Stimulated activated CD4-positive, alpha-beta T cell treated with anti-CD3 and anti-CD28 coated beads, Interleukin-4, amount 100 ng/mL, for 24 hours (primary cell): Measurements from ENCODE around the gene RFLNA.

ENCODE experiments used
- DNase-seq: peaks from one replicate; pipeline ENCODE4 v3.0.0-alpha.2; 2020

RFLNA gene

DNA sequence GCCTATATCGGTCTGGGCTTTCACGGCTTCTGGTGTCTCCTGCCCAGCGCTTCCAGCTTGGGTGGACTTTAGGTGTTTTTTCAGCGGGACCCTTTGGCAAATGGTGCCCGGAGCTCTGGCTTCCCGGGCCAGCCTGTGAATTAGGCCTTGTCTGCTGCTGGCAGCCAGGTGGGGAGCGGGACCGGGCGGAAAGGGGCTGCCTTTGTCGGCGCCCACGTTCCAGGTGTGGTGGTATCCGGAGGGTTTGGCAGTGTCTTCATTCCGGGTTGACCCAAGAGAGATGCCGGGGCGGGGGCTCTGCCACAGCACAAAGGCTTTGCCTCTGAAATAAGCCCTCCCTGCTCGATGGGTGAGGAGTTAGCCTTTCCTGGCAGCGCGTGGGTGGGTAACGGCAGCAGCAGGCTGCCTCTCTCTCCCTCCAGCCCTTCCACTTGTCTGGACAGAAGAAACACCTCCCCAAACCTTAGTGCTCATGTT, 9.5 kb downstream of the RFLNA start:
- no peak for DNase-seq

DNA sequence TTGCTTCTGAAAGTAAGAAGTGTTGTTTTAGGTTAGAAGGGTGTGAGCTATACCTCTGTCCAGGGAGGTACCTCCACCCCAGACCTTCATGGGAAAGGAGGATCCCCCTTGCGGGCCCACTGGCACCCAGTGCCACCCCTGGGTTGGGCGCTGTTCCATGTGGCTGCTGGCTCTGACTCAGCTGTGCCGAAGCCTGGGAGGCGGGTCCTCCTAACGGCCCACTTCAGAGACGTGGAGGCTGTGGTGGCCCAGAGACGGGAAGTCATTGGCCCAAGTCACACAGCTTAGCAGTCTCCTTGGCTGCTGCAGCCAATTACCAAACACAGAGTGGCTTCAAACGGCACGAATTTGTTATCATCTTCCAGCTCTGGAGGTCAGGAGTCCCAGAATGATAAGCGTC, 10.2 kb downstream of the RFLNA start:
- DNase-seq = no peak

DNA sequence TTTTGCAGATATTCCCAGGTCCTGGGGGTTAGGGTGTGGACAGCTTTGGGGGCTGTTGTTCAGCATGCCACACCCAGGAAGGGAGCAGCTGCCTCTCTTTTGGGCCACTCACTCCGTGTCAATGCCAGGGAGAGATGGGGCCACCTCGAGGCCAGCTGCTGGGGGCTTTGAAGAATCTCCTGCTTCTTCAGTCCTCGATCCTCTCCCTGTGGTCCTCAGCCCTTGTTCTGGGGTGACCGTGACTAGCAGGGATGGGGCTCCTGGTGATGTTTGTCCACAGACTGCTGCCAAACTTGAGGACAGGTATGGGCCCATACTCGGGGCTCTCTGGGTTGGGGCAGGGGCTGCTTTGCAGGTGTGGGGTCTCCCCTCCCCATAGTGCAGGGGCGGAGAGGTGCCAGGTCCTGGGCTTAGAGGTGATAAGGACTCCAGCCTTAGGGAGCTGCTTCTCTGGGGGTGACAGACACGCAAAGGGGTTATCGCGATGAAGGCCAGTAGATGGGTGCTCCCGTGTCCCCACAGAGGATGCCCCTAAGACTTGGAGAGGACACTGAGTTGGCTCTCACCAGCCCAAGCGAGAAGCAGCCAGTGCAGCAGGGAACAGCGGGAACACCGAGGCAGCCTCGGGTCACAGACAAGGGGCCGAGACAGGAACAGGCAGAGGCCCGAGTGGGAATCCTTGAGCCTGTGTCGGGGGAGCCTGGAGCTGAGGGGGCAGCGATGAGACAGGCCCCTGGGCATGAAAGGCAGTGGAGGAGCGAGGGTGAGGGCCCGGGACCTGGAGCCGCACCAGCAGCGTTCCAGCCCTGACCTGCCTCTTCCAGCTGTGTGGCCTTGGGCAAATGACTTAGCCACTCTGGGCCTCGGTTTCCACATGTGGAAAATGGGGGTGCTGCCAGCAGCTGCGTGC, 11.1 kb downstream of the RFLNA start:
- no peak for DNase-seq

- DNase-seq = no peak
Observed at GRCh38 chr12:124306686-124307555, 12.0 kb downstream of the RFLNA start.

DNA sequence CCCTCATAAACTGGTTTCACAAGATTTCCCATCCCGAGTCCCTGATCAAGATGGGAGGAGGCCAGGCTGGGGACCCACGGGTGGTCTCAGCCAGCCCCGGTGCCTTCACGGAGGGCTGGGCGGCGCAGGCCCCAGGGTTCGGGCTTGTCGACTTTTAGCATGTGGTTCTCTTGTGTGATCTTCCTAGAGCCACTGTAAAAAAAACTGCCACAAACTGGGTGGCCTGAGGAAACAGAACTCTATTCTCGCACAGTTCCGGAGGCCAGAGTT, 12.6 kb downstream of the RFLNA start:
- no peak for DNase-seq

GRCh38 chr12:124308741-124309140, 13.8 kb downstream of the RFLNA start:
- DNase-seq = no peak

DNA sequence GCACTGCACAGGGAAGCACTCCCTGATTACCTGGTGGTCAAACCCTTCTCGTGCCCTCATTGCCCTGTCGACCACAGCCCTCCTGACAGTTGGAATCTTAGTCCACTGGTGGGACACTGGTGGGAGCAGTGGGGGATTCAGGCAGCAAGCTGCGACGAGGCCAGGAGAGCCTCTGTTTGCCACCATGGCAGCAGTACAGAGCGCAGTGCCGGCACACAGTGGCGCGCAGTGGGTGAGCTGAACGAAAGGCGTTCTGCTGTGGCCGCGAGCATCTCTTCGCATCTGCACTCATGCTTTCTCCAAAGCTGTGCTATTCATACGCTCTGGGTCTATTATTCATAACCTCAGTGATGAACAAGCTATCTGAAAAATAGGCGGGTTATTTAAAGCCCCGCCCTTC, 14.3 kb downstream of the RFLNA start:
- DNase-seq = no peak

GRCh38 chr12:124309744-124310143, 14.9 kb downstream of the RFLNA start:
- DNase-seq = no peak

GRCh38 chr12:124310178-124310577, 15.3 kb downstream of the RFLNA start:
- DNase-seq = no peak

DNA sequence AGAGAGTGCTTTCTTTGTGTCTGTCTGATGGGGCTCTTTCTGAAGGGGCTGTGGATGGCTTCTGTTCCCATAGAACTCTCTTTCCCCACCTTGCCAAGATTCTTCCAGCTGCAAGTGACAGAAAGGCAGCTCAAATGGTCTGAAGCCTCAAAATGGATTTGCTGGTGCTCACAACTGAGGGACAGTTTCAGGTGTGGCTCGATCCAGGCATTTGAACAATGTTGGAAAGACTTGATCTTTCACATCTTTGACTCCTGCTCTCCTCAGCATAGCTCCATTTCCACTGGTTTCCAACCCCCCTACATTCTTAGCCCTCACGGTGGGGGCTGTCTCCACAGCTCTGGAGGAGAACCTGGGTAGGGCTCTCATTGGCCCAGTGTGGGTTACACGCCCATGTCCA, 15.9 kb downstream of the RFLNA start:
- no peak for DNase-seq

DNA sequence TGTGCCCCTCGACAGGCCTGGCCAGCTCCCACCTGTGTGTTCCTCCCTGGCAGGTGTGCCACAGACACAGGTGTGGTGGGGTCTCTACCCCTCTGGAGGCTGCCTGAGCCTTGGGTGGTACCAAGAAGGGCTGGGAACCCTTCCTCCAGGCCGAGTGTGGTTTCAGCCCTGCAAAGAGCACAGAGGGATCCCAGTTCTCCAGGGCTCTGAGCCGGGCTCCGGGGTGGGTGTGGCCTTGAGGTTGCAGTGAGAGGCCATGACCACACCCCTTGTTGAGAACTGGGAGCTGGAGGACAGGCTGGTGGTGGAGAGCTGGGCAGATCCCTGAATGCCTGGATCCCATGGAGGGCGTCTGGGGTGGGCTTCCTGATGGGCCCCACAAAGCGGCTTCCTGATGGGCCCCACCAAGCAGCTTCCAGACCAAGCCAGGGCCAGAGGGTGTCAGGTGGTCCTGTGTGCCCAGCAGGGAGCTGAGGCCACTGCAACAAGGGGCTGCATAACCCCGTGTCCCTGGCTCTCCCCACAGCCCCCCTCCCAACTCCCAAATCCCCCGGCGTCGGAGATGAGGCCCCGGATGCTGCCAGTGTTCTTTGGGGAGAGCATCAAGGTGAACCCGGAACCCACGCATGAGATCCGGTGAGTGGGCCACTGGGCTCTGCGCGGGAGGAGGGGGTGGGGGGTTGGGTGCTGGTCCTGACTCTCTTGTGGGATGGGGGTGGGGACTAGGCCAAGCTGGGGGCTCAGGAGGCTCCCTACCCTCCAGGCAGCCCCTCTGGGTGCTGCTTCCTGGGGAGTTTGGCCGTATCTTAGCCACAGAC, 16.6 kb downstream of the RFLNA start:
- no peak for DNase-seq

DNA sequence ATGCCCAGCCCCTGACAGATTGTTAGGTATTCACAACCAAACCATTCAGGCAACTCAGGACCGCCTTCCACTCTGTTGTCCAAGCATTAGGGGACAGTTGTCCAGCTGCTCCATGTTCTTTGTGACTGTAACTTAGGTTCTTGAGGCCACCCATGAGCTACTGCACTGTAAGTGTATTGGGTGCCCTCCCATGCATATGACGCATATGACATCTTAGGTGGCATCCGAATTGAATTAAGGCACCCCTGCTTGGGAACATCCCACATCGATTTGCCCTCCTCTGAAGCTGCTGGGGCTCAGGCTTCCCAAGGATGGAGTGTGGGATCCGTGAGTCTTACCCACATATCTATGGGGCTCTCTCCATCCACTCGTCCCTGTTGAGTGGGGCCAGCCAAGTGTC, 17.7 kb downstream of the RFLNA start:
- no peak for DNase-seq

DNA sequence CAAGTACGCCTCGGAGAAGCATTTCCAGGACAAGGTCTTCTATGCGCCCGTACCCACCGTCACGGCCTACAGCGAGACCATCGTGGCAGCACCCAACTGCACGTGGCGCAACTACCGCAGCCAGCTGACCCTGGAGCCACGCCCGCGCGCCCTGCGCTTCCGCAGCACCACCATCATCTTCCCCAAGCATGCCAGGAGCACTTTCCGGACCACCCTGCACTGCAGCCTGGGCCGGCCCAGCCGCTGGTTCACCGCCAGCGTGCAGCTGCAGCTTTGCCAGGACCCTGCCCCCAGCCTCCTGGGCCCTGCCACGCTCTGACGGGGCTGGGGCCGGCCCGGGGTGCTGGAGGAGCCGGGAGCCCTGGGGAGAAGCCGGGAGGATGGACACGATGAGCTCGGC, 19.3 kb downstream of the RFLNA start:
- DNase-seq = no peak

GRCh38 chr12:124314766-124315165, 19.9 kb downstream of the RFLNA start:
- no peak for DNase-seq

- DNase-seq = no peak
Observed at GRCh38 chr12:124315372-124316044, 20.6 kb downstream of the RFLNA start.

GRCh38 chr12:124316257-124316900, 21.5 kb downstream of the RFLNA start:
- no peak for DNase-seq

- no peak for DNase-seq
Observed at GRCh38 chr12:124317400-124317799, 22.5 kb downstream of the RFLNA start.

- DNase-seq = no peak
Observed at GRCh38 chr12:124318278-124319020, 23.6 kb downstream of the RFLNA start.

DNA sequence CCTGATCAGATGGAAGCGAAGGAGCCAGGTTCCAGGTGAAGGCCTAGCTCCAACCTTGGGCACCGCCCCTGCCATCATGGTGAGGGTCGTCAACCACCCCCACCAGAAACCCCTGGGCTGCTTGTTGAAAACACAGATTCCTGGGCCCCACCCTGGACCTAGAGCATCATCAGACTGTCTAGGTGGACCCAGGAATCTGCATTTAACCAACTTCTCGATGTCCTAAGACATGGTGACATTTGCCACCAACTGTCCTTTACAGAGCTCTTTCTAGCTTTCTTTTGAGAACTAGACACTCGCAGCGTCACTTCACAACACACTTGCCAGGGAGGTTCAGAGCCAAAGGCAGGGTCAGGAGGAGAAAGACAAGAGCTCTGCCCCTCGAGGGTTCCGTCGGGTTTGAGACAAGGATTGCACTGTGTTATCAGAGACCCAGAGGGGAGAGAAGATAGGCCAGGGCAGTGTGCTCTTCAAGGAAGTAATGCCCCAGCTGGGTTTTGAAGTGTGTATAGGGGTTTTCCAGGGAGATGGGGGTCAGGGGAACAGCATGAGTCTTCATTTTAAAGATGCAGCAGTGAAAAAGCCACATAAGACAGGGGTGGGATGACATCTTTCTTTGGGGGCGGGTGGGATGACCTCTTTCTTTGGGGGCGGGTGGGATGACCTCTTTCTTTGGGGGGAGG, 24.6 kb downstream of the RFLNA start:
- no peak for DNase-seq

- DNase-seq = peak; percentile 64
Observed at GRCh38 chr12:124321040-124321481, 26.2 kb downstream of the RFLNA start.
